ENCODE results near the gene IL25.

GRCh38 chr14:23358553-23359166, 13.9 kb upstream of the IL25 start:
- TF ChIP-seq USF2 (IDR thresholded peaks at IDR 0.05; ENCODE audit: borderline replicate concordance, low read depth, low read length) = no peak
- no peak for TF ChIP-seq REST (IDR thresholded peaks at IDR 0.05; ENCODE audit: low read depth, low read length)
- TF ChIP-seq CTCF (IDR thresholded peaks at IDR 0.05 in 2 of 3, conservative IDR thresholded peaks at IDR 0.05 in 1 of 3; ENCODE audit: control insufficient read depth in 2 of 3, extremely low read depth in 1 of 3, insufficient read depth in 1 of 3, low read depth in 3 of 3, low read length in 3 of 3) = no peak
- TF ChIP-seq POLR2A (IDR thresholded peaks at IDR 0.05; ENCODE audit: low read depth, low read length) = no peak
- TF ChIP-seq LARP7 (IDR thresholded peaks at IDR 0.05) = no peak
- TF ChIP-seq ZNF274 (IDR thresholded peaks at IDR 0.05; ENCODE audit: insufficient read depth, insufficient read length) = no peak
- no peak for TF ChIP-seq ZBTB11 (CRISPR knock-in tag; IDR thresholded peaks at IDR 0.05)
- TF ChIP-seq EP300 (IDR thresholded peaks at IDR 0.05; ENCODE audit: borderline replicate concordance in 1 of 2, control insufficient read depth in 1 of 2, low read depth in 2 of 2, low read length in 2 of 2) = no peak
- no peak for TF ChIP-seq YY1 (IDR thresholded peaks at IDR 0.05; ENCODE audit: low read depth, low read length)
- TF ChIP-seq ETV6 (conservative IDR thresholded peaks at IDR 0.05 in 1 of 2, IDR thresholded peaks at IDR 0.05 in 1 of 2; ENCODE audit: borderline replicate concordance in 1 of 2, low read depth in 1 of 2) = no peak

All from GM12878 (cell line).